HEK293T (cell line): ENCODE data around the gene CFAP97D2.

ENCODE experiments used
- CTCF ChIA-PET: fragments of 350-600 bp; formaldehyde crosslinking; extraction: SDS; loops from one replicate; lab custom pipeline; 2021; ENCODE audit warnings: antibody characterized with exemption, inconsistent platforms; lab: Yijun Ruan, JAX
- POLR2A ChIA-PET: fragments of 350-600 bp; formaldehyde crosslinking; extraction: SDS; loops from one replicate; lab custom pipeline; 2020; ENCODE audit warnings: antibody characterized with exemption, inconsistent platforms; lab: Yijun Ruan, JAX
- DNase-seq: peaks from one replicate; pipeline ENCODE4 v3.0.0; 2012; ENCODE audit warnings: mixed read lengths; ENCODE audit errors: extremely low spot score
- ARNT ChIP-seq: fragments of 450-650 bp; IDR thresholded peaks from 2 replicates; pipeline ENCODE4 v1.6.1; 2017; ENCODE audit warnings: mild to moderate bottlenecking
- BHLHE40 ChIP-seq: fragments of 450-650 bp; IDR thresholded peaks from 2 replicates; pipeline ENCODE4 v1.6.1; 2016; ENCODE audit warnings: mild to moderate bottlenecking, moderate library complexity, borderline replicate concordance
- CTBP1 ChIP-seq: fragments of 450-650 bp; IDR thresholded peaks from 2 replicates; pipeline ENCODE4 v1.6.1; 2016; ENCODE audit warnings: borderline replicate concordance
- ELF4 ChIP-seq: fragments of 450-650 bp; IDR thresholded peaks from 2 replicates; pipeline ENCODE4 v1.6.1; 2017; ENCODE audit warnings: antibody characterized with exemption
- FOXA1 ChIP-seq: fragments of 450-650 bp; IDR thresholded peaks from 2 replicates; pipeline ENCODE4 v1.6.1; 2016; ENCODE audit warnings: mild to moderate bottlenecking
- FOXK2 ChIP-seq: fragments of 450-650 bp; IDR thresholded peaks from 2 replicates; pipeline ENCODE4 v1.6.1; 2016; ENCODE audit warnings: mild to moderate bottlenecking
- FOXM1 ChIP-seq: fragments of 450-650 bp; IDR thresholded peaks from 2 replicates; pipeline ENCODE4 v1.6.1; 2017; ENCODE audit warnings: mild to moderate bottlenecking, borderline replicate concordance
- HDGF ChIP-seq: fragments of 450-650 bp; IDR thresholded peaks from 2 replicates; pipeline ENCODE4 v1.6.1; 2017; ENCODE audit warnings: antibody characterized with exemption, borderline replicate concordance
- L3MBTL2 ChIP-seq: fragments of 450-650 bp; conservative IDR thresholded peaks from 2 replicates; pipeline ENCODE4 v1.6.1; 2016; ENCODE audit warnings: mild to moderate bottlenecking
- LEF1 ChIP-seq: fragments of 450-650 bp; IDR thresholded peaks from 2 replicates; pipeline ENCODE4 v1.6.1; 2017; ENCODE audit warnings: mild to moderate bottlenecking, borderline replicate concordance
- NFRKB ChIP-seq: fragments of 450-650 bp; IDR thresholded peaks from 2 replicates; pipeline ENCODE4 v1.6.1; 2016; ENCODE audit warnings: mild to moderate bottlenecking, moderate library complexity
- PKNOX1 ChIP-seq: fragments of 450-650 bp; IDR thresholded peaks from 2 replicates; pipeline ENCODE4 v1.6.1; 2016
- SP1 ChIP-seq: fragments of 450-650 bp; IDR thresholded peaks from 2 replicates; pipeline ENCODE4 v1.6.1; 2017
- SUZ12 ChIP-seq: fragments of 450-650 bp; IDR thresholded peaks from 2 replicates; pipeline ENCODE4 v1.6.1; 2016; ENCODE audit warnings: mild to moderate bottlenecking
- TARDBP ChIP-seq: fragments of 450-650 bp; IDR thresholded peaks from 2 replicates; pipeline ENCODE4 v1.6.1; 2016
- ZNF384 ChIP-seq: fragments of 450-650 bp; IDR thresholded peaks from 2 replicates; pipeline ENCODE4 v1.6.1; 2016

CFAP97D2 gene

GRCh38 chr13:114264886-114265611 is 86.0 kb downstream of the CFAP97D2 start:
- no peak for TF ChIP-seq FOXK2
- TF ChIP-seq HDGF: no peak
- no peak for TF ChIP-seq CTBP1

GRCh38 chr13:114266241-114266640 is 87.2 kb downstream of the CFAP97D2 start:
- no peak for DNase-seq
- no peak for TF ChIP-seq NFRKB
- TF ChIP-seq FOXM1: no peak
- TF ChIP-seq TARDBP: no peak
- no peak for TF ChIP-seq SP1
- no peak for TF ChIP-seq HDGF
- no peak for TF ChIP-seq FOXA1
- no peak for TF ChIP-seq PKNOX1
- no peak for TF ChIP-seq ELF4
- TF ChIP-seq SUZ12: no peak
- TF ChIP-seq L3MBTL2: no peak
- TF ChIP-seq LEF1: no peak
- no peak for TF ChIP-seq ZNF384
- TF ChIP-seq CTBP1: no peak
- no peak for TF ChIP-seq ARNT
- TF ChIP-seq BHLHE40: no peak
- no peak for TF ChIP-seq FOXK2
- POLR2A ChIA-PET: no interaction called here
- CTCF ChIA-PET: no interaction called here

More at GRCh38 chr13:114264886-114265611, 86.0 kb downstream of the CFAP97D2 start:
- POLR2A ChIA-PET: no interaction called here
- CTCF ChIA-PET: no interaction called here
- no peak for DNase-seq

- TF ChIP-seq NFRKB (no peak), ELF4 (no peak), ZNF384 (no peak), SP1 (no peak), L3MBTL2 (no peak), FOXM1 (no peak), BHLHE40 (no peak), FOXA1 (no peak), FOXK2 (no peak), LEF1 (no peak), HDGF (no peak), TARDBP (no peak), ARNT (no peak)
- DNase-seq: no peak
- POLR2A ChIA-PET: no interaction called here
- CTCF ChIA-PET: no interaction called here
Observed at GRCh38 chr13:114268344-114269280, 89.6 kb downstream of the CFAP97D2 start.

- DNase-seq: no peak
- POLR2A ChIA-PET: no interaction called here
- no peak for TF ChIP-seq SUZ12
- no peak for TF ChIP-seq TARDBP
- no peak for TF ChIP-seq CTBP1
- TF ChIP-seq FOXM1: no peak
- no peak for TF ChIP-seq HDGF
- TF ChIP-seq BHLHE40: no peak
- TF ChIP-seq L3MBTL2: no peak
- TF ChIP-seq FOXA1: no peak
- no peak for TF ChIP-seq SP1
- TF ChIP-seq LEF1: no peak
- no peak for TF ChIP-seq NFRKB
- no peak for TF ChIP-seq PKNOX1
- no peak for TF ChIP-seq ELF4
- TF ChIP-seq FOXK2: no peak
- no peak for TF ChIP-seq ARNT
- TF ChIP-seq ZNF384: no peak
Observed at GRCh38 chr13:114269281-114269770, 90.3 kb downstream of the CFAP97D2 start.

More at GRCh38 chr13:114269281-114269770, 90.3 kb downstream of the CFAP97D2 start:
- CTCF ChIA-PET: no interaction called here
